PC-9 (cell line): Measurements from ENCODE around the gene UBN2.

Experiments used
- CTCF ChIP-seq: fragments of 200-600 bp; sonication (generic); conservative IDR thresholded peaks from 2 replicates; pipeline ENCODE4 v1.6.1; 2017; ENCODE audit warnings: mixed run types, antibody characterized with exemption, mild to moderate bottlenecking, moderate library complexity
- EZH2 ChIP-seq: fragments of 200-600 bp; sonication (generic); IDR thresholded peaks from 2 replicates; pipeline ENCODE4 v1.8.0; 2017; ENCODE audit warnings: antibody characterized with exemption, low read depth

DNA sequence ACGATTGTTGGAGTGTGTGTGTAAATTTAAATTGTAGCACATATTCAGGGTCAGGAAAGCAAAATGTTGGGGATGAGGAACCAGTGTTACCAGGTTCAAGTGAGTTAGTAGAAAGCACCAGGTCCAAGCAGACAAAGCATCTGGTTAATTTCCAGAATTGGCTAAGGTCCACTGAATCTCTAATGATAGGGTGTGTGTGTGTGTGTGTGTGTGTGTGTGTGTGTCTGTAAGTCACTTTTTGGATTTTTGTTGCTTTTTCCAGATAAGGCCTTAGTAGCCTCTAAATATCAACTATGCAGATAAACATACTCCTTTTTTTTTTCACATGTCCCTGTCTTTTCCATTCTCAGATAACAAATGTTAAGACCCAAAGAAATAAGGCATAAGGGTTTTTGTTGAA lies 73.5 kb downstream of the UBN2 start:
- no peak for TF ChIP-seq CTCF
- no peak for TF ChIP-seq EZH2
